ENCODE measurements around the gene SPRING1. TPM values are rescaled to one million over a fixed set of nuclear protein-coding genes. Genes with fewer than 3 reads are reported as not detected.

SPRING1 gene
- 40.8 TPM for total RNA-seq (ENCODE audit: unreplicated experiment)
- long read RNA-seq, full-length matches to known transcripts = 8 of 11 reads
- long read RNA-seq, partial matches to known transcripts = 0 of 11 reads
- long read RNA-seq, other reads (novel, unspliced or antisense) = 3 of 11 reads

GRCh38 chr12:116737774-116738657 is at the start of gene SPRING1, which contains the start of gene RNFT2:
Gene SPRING1, minus strand, starts transcription at chr12:116738069. Its CDS starts 169 bp downstream, at chr12:116737900.
Gene RNFT2, plus strand, starts transcription at chr12:116738315. Its CDS starts 2,183 bp downstream, at chr12:116740498.
- Mint-ChIP-seq H3K4me1 (ENCODE audit: low read depth, unreplicated experiment) (peaks cover 6% of the 10 kb centered on the region), H3K36me3 (ENCODE audit: unreplicated experiment) (no peaks in the 10 kb centered on the region), H3K27me3 (ENCODE audit: unreplicated experiment) (peaks cover 2% of the 10 kb centered on the region), H3K4me3 (ENCODE audit: unreplicated experiment) (peak within 1 kb of the TSS; percentile 91), H3K27ac (ENCODE audit: unreplicated experiment) (peak within 1 kb of the TSS; percentile 57), H3K9me3 (ENCODE audit: unreplicated experiment) (no peaks in the 10 kb centered on the region)
- DNase-seq = peak; percentile 99
- no peak for TF ChIP-seq CTCF (IDR thresholded peaks at IDR 0.05; ENCODE audit: partially characterized antibody, unreplicated experiment)

GRCh38 chr12:116784238-116784612 is 46.4 kb upstream of the SPRING1 start:
- peaks cover 12% of the 10 kb centered on the region for H3K36me3 Mint-ChIP-seq (ENCODE audit: unreplicated experiment)
- H3K9me3 Mint-ChIP-seq (ENCODE audit: unreplicated experiment) = no peaks in the 10 kb centered on the region
- TF ChIP-seq CTCF (IDR thresholded peaks at IDR 0.05; ENCODE audit: partially characterized antibody, unreplicated experiment) = no peak
- H3K27ac Mint-ChIP-seq (ENCODE audit: unreplicated experiment) = no peak overlapping the region
- peaks cover 2% of the 10 kb centered on the region for H3K27me3 Mint-ChIP-seq (ENCODE audit: unreplicated experiment)
- no peak for DNase-seq
- H3K4me3 Mint-ChIP-seq (ENCODE audit: unreplicated experiment) = no peak overlapping the region
- no peaks in the 10 kb centered on the region for H3K4me1 Mint-ChIP-seq (ENCODE audit: low read depth, unreplicated experiment)

- Mint-ChIP-seq H3K9me3 (ENCODE audit: unreplicated experiment) (no peaks in the 10 kb centered on the region), H3K4me1 (ENCODE audit: low read depth, unreplicated experiment) (no peaks in the 10 kb centered on the region), H3K36me3 (ENCODE audit: unreplicated experiment) (peaks cover 14% of the 10 kb centered on the region), H3K27ac (ENCODE audit: unreplicated experiment) (no peak overlapping the region), H3K27me3 (ENCODE audit: unreplicated experiment) (peaks cover 2% of the 10 kb centered on the region), H3K4me3 (ENCODE audit: unreplicated experiment) (no peak overlapping the region)
- no peak for DNase-seq
- TF ChIP-seq CTCF (IDR thresholded peaks at IDR 0.05; ENCODE audit: partially characterized antibody, unreplicated experiment) = no peak
These were observed 45.8 kb upstream of the SPRING1 start for GRCh38 chr12:116783525-116784237.

- peaks cover 14% of the 10 kb centered on the region for H3K36me3 Mint-ChIP-seq (ENCODE audit: unreplicated experiment)
- H3K9me3 Mint-ChIP-seq (ENCODE audit: unreplicated experiment) = no peaks in the 10 kb centered on the region
- no peak overlapping the region for H3K27ac Mint-ChIP-seq (ENCODE audit: unreplicated experiment)
- no peak for TF ChIP-seq CTCF (IDR thresholded peaks at IDR 0.05; ENCODE audit: partially characterized antibody, unreplicated experiment)
- no peaks in the 10 kb centered on the region for H3K4me1 Mint-ChIP-seq (ENCODE audit: low read depth, unreplicated experiment)
- no peak for DNase-seq
- peaks cover 2% of the 10 kb centered on the region for H3K27me3 Mint-ChIP-seq (ENCODE audit: unreplicated experiment)
- no peak overlapping the region for H3K4me3 Mint-ChIP-seq (ENCODE audit: unreplicated experiment)
These were observed 43.1 kb upstream of the SPRING1 start for GRCh38 chr12:116780942-116781341.

Data from glutamatergic neuron (in vitro differentiated cells).